22Rv1 (cell line): ENCODE results near the gene PDE4B.

Experiments
- H3K27ac ChIP-seq: fragments of 450-650 bp; 2 replicates; pipeline ENCODE4 v1.5.1; 2017
- CTCF ChIP-seq: fragments of 450-650 bp; IDR thresholded peaks from 2 replicates; pipeline ENCODE4 v1.5.1; 2017; ENCODE audit warnings: mild to moderate bottlenecking
- ZFX ChIP-seq: fragments of 450-650 bp; IDR thresholded peaks from 2 replicates; pipeline ENCODE4 v1.6.1; 2017; ENCODE audit warnings: antibody characterized with exemption, borderline replicate concordance

The PDE4B gene

GRCh38 chr1:66177510-66177909, 384.8 kb downstream of the PDE4B start:
- H3K27ac ChIP-seq = no peak overlapping the region
- TF ChIP-seq CTCF (no peak), ZFX (no peak)

- H3K27ac ChIP-seq = no peak overlapping the region
- no peak for TF ChIP-seq CTCF
These were observed 389.3 kb downstream of the PDE4B start for GRCh38 chr1:66182026-66182425.

- no peak for TF ChIP-seq ZFX
- TF ChIP-seq CTCF = no peak
- H3K27ac ChIP-seq = no peak overlapping the region
These were observed 390.0 kb downstream of the PDE4B start for GRCh38 chr1:66182551-66183178.

- H3K27ac ChIP-seq = no peak overlapping the region
- no peak for TF ChIP-seq ZFX
- no peak for TF ChIP-seq CTCF
These were observed 390.7 kb downstream of the PDE4B start for GRCh38 chr1:66183400-66183799.

- TF ChIP-seq CTCF (no peak), ZFX (no peak)
- no peak overlapping the region for H3K27ac ChIP-seq
These were observed 404.4 kb downstream of the PDE4B start for GRCh38 chr1:66197120-66197519.

GRCh38 chr1:66197785-66198184, 405.1 kb downstream of the PDE4B start:
- no peak overlapping the region for H3K27ac ChIP-seq
- TF ChIP-seq CTCF (no peak), ZFX (no peak)

GRCh38 chr1:66206563-66207144, 414.0 kb downstream of the PDE4B start:
- TF ChIP-seq CTCF (no peak), ZFX (no peak)
- no peak overlapping the region for H3K27ac ChIP-seq
